Activated T-cell treated with anti-CD3 and anti-CD28 coated beads, Interleukin-2, amount 50 U/mL, for 24 hours (primary cell): ENCODE data around the gene TP73.
"Not testable (repeated sequence)": the region's sequence is repeated elsewhere in the genome, so short reads cannot be mapped to it uniquely, and the experiment has no call there.

Experiments used
- DNase-seq: peaks from one replicate; pipeline ENCODE4 v3.0.0-alpha.2; 2020
- H3K27ac Mint-ChIP-seq: 2 replicates; pipeline ENCODE4 v1.8.0; 2020; ENCODE audit warnings: mild to moderate bottlenecking, mixed read lengths
- H3K27me3 Mint-ChIP-seq: 2 replicates; pipeline ENCODE4 v1.8.0; 2020; ENCODE audit warnings: mixed read lengths
- H3K36me3 Mint-ChIP-seq: 2 replicates; pipeline ENCODE4 v1.8.0; 2020; ENCODE audit warnings: low read depth, mixed read lengths
- H3K4me1 Mint-ChIP-seq: 2 replicates; pipeline ENCODE4 v1.8.0; 2020; ENCODE audit warnings: low read depth, mixed read lengths
- H3K4me3 Mint-ChIP-seq: 2 replicates; pipeline ENCODE4 v1.8.0; 2020; ENCODE audit warnings: mild to moderate bottlenecking, moderate library complexity, mixed read lengths
- H3K9me3 Mint-ChIP-seq: 2 replicates; pipeline ENCODE4 v1.8.0; 2020; ENCODE audit warnings: mixed read lengths

Gene TP73

GRCh38 chr1:3611170-3612019 is 40.9 kb upstream of the TP73 start, which contains the start of gene MEGF6:
TSS of gene MEGF6 (minus strand) at chr1:3611508. CDS start at chr1:3611268, 240 bp downstream.
- Mint-ChIP-seq H3K27me3 (peaks cover 36% of the 10 kb centered on the region), H3K4me1 (peaks cover 11% of the 10 kb centered on the region), H3K9me3 (no peaks in the 10 kb centered on the region), H3K36me3 (no peaks in the 10 kb centered on the region), H3K4me3 (peak within 1 kb of the TSS; percentile 70), H3K27ac (no peak within 1 kb of the TSS)
- DNase-seq, result peak; percentile 77

- peak overlapping the region; percentile 70 for H3K4me3 Mint-ChIP-seq
- no peaks in the 10 kb centered on the region for H3K36me3 Mint-ChIP-seq
Measured at GRCh38 chr1:3612123-3612522, 40.2 kb upstream of the TP73 start.

GRCh38 chr1:3614755-3615742 is 37.3 kb upstream of the TP73 start:
- Mint-ChIP-seq H3K27me3 (peaks cover 15% of the 10 kb centered on the region), H3K9me3 (no peaks in the 10 kb centered on the region), H3K4me1 (peaks cover 22% of the 10 kb centered on the region), H3K27ac (no peak overlapping the region), H3K36me3 (no peaks in the 10 kb centered on the region), H3K4me3 (no peak overlapping the region)
- DNase-seq, result no peak

More at GRCh38 chr1:3612123-3612522, 40.2 kb upstream of the TP73 start:
- no peaks in the 10 kb centered on the region for H3K9me3 Mint-ChIP-seq
- DNase-seq, result no peak
- no peak overlapping the region for H3K27ac Mint-ChIP-seq
- peaks cover 36% of the 10 kb centered on the region for H3K27me3 Mint-ChIP-seq
- peaks cover 11% of the 10 kb centered on the region for H3K4me1 Mint-ChIP-seq

- peaks cover 21% of the 10 kb centered on the region for H3K4me1 Mint-ChIP-seq
- H3K4me3 Mint-ChIP-seq, result no peak overlapping the region
- no peaks in the 10 kb centered on the region for H3K36me3 Mint-ChIP-seq
- peaks cover 5% of the 10 kb centered on the region for H3K27me3 Mint-ChIP-seq
- no peaks in the 10 kb centered on the region for H3K9me3 Mint-ChIP-seq
- DNase-seq, result no peak
- H3K27ac Mint-ChIP-seq, result no peak overlapping the region
Measured at GRCh38 chr1:3616861-3617260, 35.5 kb upstream of the TP73 start.

- Mint-ChIP-seq H3K4me3 (no peak overlapping the region), H3K4me1 (peaks cover 26% of the 10 kb centered on the region), H3K36me3 (no peaks in the 10 kb centered on the region), H3K9me3 (no peaks in the 10 kb centered on the region), H3K27me3 (no peaks in the 10 kb centered on the region), H3K27ac (no peak overlapping the region)
- no peak for DNase-seq
Measured at GRCh38 chr1:3617806-3618345, 34.4 kb upstream of the TP73 start.

GRCh38 chr1:3618531-3618880 is 33.8 kb upstream of the TP73 start:
- H3K9me3 Mint-ChIP-seq, result no peaks in the 10 kb centered on the region
- no peaks in the 10 kb centered on the region for H3K36me3 Mint-ChIP-seq
- H3K4me1 Mint-ChIP-seq, result peaks cover 32% of the 10 kb centered on the region
- no peak overlapping the region for H3K4me3 Mint-ChIP-seq
- no peaks in the 10 kb centered on the region for H3K27me3 Mint-ChIP-seq
- no peak overlapping the region for H3K27ac Mint-ChIP-seq
- no peak for DNase-seq

GRCh38 chr1:3618881-3619671 is 33.2 kb upstream of the TP73 start:
- Mint-ChIP-seq H3K27ac (peak overlapping the region; percentile 74), H3K36me3 (no peaks in the 10 kb centered on the region), H3K4me1 (peaks cover 38% of the 10 kb centered on the region), H3K4me3 (no peak overlapping the region), H3K9me3 (no peaks in the 10 kb centered on the region), H3K27me3 (no peaks in the 10 kb centered on the region)
- DNase-seq, result peak; percentile 71

- Mint-ChIP-seq H3K4me3 (no peak overlapping the region), H3K27ac (no peak overlapping the region)
Measured at GRCh38 chr1:3620708-3621107, 31.6 kb upstream of the TP73 start.

GRCh38 chr1:3621151-3621671 is 31.1 kb upstream of the TP73 start:
- not testable (repeated sequence) for H3K27ac Mint-ChIP-seq, H3K36me3 Mint-ChIP-seq, H3K4me3 Mint-ChIP-seq, H3K27me3 Mint-ChIP-seq, H3K9me3 Mint-ChIP-seq
- DNase-seq, result peak; percentile 56
- peaks cover 50% of the 10 kb centered on the region for H3K4me1 Mint-ChIP-seq

More at GRCh38 chr1:3620708-3621107, 31.6 kb upstream of the TP73 start:
- Mint-ChIP-seq H3K4me1 (peaks cover 45% of the 10 kb centered on the region), H3K9me3 (no peaks in the 10 kb centered on the region), H3K27me3 (no peaks in the 10 kb centered on the region), H3K36me3 (peaks cover 3% of the 10 kb centered on the region)
- DNase-seq, result no peak

- H3K9me3 Mint-ChIP-seq, DNase-seq, H3K27me3 Mint-ChIP-seq, H3K36me3 Mint-ChIP-seq, H3K4me3 Mint-ChIP-seq: not testable (repeated sequence)
- H3K4me1 Mint-ChIP-seq, result peaks cover 50% of the 10 kb centered on the region
- peak overlapping the region; percentile 22 for H3K27ac Mint-ChIP-seq
Measured at GRCh38 chr1:3622102-3622501, 30.2 kb upstream of the TP73 start.

- no peak for DNase-seq
- no peaks in the 10 kb centered on the region for H3K9me3 Mint-ChIP-seq
- peaks cover 50% of the 10 kb centered on the region for H3K4me1 Mint-ChIP-seq
- no peaks in the 10 kb centered on the region for H3K27me3 Mint-ChIP-seq
- H3K27ac Mint-ChIP-seq, result peak overlapping the region; percentile 72
- H3K36me3 Mint-ChIP-seq, result peaks cover 20% of the 10 kb centered on the region
- peak overlapping the region; percentile 88 for H3K4me3 Mint-ChIP-seq
Measured at GRCh38 chr1:3623441-3624199, 28.7 kb upstream of the TP73 start.

GRCh38 chr1:3624200-3625136 is 27.8 kb upstream of the TP73 start, which contains the start of gene TPRG1L:
TSS of gene TPRG1L (plus strand) at chr1:3625015. CDS start at chr1:3625073, 58 bp downstream.
- Mint-ChIP-seq H3K27me3 (no peaks in the 10 kb centered on the region), H3K27ac (peak within 1 kb of the TSS; percentile 92), H3K4me3 (peak within 1 kb of the TSS; percentile 88), H3K36me3 (peaks cover 29% of the 10 kb centered on the region), H3K9me3 (no peaks in the 10 kb centered on the region), H3K4me1 (peaks cover 42% of the 10 kb centered on the region)
- DNase-seq, result peak; percentile 99
